ENCODE measurements around the gene PRSS33.

GRCh38 chr16:2803545-2804195 lies 16.3 kb upstream of the PRSS33 start:
- no peak for TF ChIP-seq CTCF (conservative IDR thresholded peaks at IDR 0.05; ENCODE audit: low read length)
- no peak for TF ChIP-seq EZH2phosphoT487 (IDR thresholded peaks at IDR 0.05; ENCODE audit: borderline replicate concordance)

Measured in Loucy (cell line).